CD1c-positive myeloid dendritic cell (primary cell): Measurements from ENCODE around the gene CDKN1C.

Source experiments
- DNase-seq: peaks from one replicate; pipeline ENCODE4 v3.0.0-alpha.2; 2016; ENCODE audit errors: extremely low spot score

The CDKN1C gene

DNA sequence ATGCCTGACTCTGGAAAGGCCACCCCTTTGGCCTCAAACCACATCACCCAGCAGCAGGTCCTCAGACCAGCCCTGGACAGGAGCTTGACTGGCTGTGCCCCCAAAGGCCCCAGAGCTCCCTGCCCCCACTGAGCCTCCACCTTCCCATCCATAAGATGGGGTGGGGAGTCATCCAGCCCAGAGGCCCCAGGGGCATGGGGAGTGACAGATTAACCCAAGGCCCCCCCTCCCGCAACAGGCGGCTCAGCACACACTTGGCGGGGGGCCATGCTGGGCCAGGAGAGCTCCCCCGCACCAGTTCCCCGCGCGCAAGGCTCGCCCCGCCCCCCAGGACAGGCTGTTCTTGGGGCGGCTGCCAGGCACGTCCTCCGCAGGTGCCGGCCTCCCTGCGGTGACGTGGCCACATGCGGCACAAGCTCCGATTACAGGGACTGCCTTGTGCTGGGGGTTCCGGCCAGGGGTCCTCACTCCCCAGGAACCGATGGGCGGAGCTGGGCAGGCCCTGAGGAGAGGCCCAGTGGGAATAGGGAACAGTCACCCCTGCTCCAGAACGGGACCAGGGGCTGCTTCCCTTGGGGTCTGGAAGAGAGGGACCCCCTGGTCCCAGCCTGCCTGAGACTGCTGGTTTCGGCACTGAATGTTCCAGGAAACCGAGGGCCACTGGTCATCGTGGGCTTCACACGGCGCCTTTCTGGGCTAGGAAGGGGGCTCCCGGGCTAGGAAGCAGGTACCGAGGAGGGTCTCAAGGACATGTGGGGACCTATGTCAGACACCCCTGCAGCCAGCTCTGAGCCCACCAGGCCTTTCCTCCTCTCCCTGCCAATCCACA is 5.1 kb upstream of the CDKN1C start:
- no peak for DNase-seq

DNA sequence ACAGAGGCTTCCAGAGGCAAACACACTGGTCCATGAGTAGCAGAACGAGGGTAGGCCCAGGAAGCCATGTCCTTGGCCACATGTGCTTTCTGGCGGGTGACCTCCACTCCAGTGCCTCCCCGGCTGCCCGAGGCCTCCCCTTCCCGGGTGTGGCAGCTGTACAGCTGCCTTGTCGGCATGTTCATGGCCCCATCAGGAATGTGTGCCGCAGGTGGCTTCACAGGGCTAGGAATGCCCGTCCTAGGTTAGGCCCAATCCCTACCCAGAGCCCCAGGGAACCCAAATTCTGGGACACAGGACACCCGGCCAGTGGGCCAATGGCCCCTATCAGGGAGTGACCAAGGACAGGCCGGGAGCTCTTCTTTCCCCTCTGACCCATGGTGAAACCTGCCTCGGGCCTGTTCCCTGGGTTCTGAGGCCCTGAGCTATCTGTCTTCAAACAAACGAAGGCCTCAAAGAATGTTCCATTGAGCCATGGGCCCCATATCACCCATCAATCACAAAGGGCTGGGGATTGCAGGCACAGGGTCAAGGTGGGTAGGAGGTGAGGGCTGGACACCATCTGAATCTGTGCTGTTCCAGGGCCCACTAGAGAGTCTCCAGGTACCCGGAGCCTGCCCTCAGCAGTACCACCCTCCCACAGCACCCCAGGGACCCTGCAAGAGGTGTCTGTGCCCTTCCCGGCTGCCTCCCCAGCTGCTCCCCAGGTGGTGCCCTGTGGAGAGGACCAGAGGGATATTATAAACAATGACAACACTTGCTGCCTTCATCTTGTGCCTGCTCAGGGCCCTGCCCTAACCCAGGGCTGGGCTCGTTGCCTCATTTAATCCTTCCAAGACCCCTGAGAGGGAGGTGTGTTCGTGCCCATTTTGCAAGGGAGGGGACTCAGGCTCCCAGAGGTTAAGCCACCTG is 4.0 kb upstream of the CDKN1C start:
- no peak for DNase-seq

DNA sequence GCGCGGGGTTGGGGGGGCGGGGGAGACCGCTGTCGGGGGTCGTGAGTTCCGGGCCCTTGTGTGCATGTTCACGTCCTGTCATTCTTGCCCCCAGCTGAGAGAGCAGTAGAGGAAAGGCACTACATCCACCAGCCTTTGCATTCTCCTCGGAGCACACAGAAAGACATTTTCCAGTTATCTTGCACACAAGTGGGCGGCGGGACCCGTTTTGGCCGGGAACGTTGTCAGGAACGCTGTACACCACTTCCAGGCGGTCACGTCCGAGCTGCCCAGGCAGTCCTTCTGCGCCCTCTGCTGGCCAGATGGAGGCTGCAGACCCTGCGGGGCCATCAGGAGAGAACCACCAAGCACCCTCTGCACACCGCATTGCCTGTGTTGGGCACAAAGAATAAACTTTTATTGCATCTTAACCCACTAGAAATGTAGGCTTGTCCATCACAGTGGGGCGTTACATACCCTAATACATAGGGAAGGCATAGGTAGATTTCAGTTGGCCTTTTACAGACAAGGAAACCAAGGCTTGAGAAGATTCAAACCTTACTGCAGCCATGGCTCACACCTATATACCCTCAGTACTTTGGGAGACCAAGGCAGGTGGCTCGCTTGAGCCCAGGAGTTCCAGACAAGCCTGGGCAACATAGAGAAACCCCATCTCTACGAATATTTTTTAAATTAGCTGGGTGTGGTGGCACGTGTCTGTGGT is 2.8 kb upstream of the CDKN1C start:
- peak; percentile 89 for DNase-seq

DNA sequence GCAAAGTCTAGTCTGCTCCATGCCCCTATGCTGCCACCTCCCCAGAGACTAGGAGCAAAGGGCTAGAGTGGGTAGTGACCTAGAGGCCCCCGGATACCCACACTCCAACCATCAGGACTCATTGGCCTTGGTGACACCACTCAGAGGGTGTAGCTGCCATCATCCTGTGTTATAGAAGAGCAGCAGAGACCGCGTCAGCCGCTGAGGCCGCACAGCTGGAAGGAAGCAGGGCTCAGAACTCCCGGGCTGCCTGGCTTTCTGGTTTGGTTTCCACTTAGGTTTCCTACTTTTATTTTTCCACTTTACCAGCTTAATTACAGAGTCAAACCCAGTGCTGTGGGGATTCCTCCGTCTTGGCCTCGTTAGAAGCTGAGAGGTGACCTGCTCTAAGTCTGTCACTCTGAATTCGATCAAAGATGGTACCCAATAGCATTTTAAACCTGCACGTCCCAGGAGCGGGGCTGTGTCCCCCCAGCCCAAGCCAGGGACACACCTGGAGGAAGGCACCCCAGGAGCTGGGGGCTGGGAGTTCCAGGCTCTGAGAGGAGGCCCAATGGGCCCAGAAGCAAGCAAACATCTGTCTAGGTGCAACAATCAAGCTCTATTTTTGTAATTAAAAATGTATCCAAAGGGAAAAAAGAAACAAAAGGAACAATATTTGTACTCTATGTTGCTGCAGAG is 2.1 kb upstream of the CDKN1C start:
- DNase-seq, result no peak

DNA sequence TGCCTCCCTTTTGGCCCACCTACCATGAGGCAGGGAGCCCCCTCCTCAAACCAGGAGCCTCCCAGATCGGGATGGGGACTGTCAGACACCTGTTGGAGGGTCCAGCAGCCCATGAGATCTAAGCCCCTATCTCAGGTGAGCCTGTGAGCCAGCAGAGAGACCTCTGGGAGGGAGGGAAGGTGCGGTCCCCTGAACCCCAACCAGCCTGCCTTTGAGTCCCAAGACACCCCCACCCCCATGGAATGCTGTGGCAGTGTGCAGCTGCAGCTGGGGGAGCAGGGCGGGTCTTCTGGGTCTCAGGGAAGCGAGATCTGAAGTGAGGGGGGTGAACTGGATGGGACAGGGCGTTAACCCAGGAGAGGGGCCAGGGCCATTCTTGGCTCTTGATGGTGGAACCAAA is 1.4 kb upstream of the CDKN1C start:
- DNase-seq, result no peak

DNA sequence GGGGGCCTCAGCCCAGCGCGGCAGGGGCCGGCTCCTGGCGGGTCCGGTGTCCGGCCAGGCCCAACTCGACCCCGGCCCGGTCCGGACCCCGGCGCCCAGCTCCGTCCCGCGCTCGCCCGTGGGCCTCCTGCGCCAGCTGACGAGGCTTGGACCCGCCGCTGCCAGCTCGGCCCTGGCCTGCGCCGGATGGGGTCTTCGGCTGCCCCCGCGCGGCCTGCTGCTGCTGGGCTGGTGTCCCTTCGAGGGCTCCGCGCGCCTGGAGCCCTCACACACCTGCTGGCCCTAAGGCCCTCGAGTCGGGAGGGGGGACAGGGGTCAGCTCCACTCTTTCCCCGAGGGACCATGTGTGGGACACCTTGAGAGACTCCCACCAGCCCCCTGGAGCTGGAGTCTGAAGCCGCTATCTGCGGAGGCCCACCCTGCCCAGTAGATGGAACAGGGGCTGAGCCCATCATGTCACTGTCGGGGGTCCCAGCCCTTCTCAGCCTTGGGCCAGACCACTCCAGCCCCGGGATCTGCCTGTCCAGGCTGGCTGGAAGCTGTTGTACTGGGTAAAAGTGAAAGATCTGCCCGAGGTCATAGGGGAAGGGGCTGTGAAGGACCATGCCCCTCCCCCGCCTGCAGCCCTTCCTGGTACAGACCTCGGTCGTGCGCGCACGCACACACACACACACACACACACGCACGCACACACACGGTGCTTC is 768 bp upstream of the CDKN1C start:
- no peak for DNase-seq

DNA sequence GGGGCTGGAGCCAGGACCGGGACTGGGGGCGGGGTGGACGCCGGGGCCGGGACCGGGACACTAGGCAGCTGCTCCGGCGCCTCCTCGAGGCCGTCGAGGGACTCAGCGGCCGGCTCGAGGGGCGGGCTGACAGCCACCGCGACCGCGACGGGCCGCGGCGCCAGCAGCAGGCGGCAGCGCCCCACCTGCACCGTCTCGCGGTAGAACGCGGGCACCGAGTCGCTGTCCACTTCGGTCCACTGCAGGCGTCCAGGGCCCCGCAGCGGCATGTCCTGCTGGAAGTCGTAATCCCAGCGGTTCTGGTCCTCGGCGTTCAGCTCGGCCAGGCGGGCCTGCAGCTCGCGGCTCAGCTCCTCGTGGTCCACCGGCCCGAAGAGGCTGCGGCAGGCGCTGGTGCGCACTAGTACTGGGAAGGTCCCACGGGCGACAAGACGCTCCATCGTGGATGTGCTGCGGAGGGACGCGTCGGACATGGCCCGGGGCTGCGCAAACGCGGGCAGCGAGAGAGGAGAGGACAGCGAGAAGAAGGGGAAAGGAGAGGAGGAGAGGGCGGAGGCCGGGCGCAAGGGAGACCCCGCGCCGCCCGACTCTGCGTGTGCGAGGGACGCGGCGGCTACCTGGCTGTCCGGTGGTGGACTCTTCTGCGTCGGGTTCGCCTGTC is 428 bp downstream of the CDKN1C start:
- peak; percentile 53 for DNase-seq

DNA sequence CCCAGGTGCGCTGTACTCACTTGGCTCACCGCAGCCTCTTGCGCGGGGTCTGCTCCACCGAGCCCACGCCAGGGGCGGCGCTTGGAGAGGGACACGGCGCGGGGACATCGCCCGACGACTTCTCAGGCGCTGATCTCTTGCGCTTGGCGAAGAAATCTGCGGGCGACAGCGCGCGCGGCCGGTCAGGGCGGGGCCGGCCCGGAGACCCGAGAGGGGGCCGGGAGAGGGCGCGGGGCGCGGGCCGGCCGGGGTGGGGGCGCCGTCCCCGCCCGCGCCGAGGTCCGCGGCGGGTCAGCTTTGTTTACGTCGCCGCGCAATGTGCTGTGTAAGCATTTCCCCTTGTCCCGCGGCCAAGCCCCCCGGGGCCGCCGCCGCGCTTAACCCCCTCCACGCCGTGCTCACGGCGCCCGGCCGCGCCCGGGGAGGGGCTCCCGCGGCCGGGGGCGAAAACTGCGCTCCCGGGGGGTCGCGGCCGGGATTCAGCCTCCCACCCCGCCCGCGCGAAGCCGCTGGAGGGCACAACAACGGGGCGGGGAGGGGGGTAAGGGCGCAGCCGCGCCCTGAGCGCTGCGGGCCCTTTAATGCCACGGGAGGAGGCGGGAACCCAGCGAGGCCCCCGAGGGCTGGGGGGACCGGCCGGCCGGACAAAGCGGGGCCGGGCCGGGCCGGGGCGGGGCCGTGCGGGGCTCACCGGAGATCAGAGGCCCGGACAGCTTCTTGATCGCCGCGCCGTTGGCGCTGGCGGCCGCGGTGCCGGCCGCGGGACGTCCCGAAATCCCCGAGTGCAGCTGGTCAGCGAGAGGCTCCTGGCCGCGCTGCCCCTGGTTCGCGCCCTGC is 1.4 kb downstream of the CDKN1C start:
- DNase-seq, result peak; percentile 15

DNA sequence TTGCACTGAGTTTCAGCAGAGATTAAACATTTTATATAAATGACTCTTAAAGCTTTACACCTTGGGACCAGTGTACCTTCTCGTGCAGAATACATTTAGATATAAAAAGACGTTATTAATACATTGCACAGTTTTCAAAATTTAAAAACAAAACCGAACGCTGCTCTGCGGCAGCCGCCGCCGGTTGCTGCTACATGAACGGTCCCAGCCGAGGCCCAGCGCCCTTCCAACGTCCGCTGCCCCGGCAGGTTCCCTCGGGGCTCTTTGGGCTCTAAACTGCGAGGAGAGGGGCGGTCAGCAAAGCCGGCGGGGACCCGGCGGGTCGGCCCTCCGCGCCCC is 2.0 kb downstream of the CDKN1C start:
- no peak for DNase-seq

DNA sequence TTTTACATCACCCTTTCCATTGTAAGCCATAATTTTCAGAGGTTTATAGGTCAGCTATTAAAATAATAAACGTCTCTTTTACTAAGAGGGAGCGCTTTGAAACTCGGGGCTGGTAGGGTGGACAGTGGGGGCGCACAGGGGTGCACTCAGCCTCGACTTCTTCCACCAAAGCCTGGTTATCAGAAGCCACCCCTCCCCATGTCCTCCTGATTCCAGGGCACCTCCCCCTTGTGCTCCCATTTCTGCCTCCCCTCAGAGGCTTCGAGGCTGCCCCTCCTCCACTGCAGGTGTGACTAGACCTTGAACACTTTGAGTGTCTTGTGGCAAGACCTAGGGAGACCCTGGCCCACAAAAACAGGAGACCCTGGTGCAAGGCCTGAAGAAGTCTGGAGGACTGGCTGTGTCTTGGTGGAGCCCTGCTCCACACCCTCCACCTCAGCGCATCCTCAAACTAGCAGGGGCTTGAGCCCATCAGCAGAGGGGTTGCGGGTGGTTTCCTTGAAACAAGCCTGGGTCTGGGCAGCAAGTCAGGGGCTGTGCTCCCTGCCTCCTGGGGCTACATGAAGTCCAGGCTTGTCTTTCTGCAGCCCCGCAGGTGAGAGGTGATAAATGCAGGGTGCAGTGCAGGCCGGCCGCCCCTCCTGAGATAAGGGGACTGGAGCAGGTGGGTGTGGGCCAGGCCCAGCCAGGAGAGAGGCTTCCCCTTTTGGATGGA is 3.0 kb downstream of the CDKN1C start:
- no peak for DNase-seq

DNA sequence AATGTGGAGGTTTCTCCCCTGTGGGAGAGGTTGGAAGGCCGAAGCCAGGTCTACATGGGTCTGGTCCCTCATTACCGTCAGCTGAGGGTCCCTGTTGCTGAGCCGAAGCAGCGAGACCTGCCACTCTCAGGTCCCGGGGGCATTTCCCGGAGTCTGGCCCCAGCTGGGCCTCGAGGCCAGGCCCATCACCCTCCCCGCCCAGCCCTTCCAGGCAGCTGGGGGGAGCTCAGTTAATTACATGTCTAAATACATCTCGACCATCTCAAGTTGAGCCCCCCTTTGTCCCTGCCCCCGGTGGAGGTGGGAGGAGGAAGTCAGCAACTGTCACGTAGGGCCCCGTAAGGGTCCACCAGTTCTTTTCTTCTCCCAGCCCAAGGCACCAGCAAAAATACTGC is 3.6 kb downstream of the CDKN1C start:
- no peak for DNase-seq

DNA sequence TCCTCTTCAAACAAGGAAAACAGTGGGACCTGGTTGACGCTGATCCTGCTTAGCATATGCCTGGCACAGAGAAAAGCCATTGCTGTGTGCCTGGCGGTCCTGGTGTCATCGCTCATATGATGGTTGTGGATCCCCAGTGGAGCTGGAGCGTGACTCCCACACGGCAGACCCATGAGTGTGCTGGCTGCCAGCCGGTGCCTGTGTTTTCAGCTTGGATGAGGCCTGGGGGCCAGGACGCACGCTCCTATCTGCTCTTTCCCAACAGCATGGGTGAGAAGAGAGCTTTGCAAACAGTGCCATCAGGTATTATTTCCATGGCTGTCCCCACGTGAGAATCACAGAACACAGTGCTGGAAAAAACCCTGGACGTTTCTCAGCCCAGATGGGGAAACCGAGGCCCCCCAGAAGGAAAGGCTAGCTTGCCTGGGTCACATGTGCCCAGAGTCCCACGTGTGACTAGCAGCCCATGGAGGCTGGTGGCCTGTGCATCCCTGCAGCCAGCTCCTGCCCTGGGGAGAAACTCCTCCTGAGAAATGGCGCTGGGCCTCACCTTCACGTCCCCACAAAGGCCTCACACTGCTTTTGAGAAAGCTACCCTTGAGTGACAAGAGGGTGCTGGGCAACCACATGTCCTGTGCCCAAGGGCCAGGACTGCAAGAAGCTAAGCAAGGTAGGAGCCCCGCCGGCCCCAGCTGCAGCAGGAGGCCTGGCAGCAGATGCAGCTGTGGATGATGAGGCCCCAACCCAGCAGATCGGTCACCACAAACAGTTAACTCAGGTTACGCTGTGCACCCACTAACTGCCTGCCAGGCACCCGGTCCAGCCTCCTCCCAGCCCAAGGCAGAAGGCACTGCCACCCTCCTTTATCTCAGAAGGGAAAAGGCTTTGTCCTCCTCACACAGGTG is 4.2 kb downstream of the CDKN1C start:
- DNase-seq, result no peak

DNA sequence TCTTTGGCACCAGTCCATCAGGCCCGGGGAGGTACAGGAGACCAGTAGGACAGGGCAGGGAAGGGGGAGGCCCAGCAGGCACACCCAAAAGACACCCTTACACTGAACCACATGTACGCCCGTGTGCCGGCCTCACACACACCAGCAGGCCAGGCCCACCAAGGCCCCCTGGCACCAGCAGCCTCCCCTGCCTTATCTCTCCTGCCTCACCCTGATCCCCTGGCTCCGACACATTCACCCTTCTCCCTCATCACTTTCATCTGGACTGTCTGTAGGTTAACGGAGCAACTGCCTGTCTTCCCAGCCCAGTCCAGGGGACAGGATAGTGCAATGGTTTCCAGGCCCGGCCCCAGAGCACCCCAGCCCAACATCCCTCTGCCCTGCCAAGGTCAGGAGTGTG is 4.9 kb downstream of the CDKN1C start:
- DNase-seq, result no peak

DNA sequence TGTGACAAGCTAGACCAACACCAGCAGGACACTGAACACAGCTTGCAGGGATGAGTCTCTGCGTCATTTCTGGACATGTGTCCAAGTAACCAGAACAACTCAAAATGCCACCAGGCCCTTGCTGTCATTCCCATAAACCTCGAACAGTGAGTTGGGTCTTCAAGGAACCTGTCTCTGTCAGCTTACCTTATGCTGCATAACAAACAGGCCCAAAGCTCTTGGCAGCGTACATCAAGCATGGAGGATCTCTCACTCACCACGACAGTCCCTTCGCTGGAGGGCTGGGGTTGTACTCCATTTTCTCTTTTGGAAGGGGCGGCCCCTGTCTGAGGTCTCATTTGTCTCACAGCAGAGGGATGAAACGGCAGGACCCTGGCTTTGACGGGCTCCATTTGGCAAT is 6.8 kb downstream of the CDKN1C start:
- DNase-seq, result no peak

DNA sequence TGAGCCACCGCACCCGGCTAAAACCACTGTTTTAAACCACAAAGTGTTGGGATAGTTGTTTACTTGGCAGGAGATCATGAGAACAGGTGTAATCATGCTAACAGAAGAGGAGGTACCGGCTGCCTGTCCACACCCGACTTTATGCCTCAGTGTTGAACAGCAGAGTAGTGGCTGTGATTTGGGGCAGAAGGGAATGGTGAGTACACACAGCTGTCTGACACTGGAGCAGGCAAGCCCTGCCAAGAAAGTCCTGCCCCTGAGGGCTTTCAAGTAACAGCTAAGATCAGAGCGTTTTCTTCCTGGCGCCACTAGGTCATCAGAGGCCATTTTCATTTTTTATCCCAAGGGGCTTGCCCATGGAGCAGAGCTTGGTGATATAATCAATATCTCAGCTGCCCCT is 8.1 kb downstream of the CDKN1C start:
- DNase-seq, result no peak

DNA sequence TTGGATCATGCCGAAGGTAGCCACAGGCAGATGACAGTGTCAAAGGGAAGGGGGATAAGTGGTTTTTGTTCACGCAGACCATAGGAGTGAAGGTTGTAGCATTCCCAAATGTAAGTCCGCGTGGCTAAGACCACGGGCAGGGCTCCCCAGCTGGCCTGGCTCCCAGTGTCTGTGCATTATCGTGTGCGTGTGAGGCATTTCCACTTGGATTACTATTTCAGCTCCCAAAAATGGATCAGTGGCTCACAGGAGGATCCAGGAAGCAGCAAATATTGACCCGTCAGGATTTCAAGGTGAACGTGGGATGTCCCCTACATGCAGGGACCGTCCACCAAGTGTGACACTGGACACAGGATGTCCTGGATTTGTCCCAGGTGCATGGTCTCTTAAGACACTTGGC is 10.6 kb downstream of the CDKN1C start:
- DNase-seq, result no peak

DNA sequence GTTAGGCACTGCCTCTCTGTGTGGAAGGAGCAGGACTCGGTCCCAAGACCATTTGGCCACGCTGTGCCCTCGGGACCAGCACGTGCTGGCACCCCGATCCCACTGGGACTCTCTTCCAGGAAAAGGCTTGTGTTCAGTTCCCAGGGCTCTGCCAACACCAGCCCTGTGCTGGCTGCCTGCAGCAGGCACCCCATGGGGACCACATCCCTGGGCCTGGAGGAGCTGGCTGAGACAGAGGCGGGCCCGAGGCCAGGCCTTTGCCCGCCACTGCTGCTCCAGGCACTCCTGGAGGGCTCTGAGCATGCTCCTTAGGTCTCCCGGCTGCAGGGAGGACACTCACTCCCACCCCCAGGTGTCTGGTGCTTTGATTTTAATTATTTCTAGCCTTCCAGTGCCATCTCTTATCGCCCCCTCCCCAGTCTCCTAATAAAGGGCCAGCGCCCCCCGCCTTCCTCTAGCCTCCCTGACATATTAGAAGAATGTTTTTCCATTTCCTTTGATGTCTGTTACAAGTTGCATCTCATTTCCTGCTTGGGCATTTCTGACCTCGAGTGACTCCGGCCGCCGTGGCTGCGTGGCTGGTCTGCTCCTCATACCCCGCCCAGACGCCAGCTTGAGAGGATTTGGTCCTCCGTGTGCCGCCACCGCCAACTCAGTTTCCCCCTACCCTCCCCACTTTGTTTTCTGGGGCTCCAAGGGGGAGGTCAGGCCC is 14.4 kb downstream of the CDKN1C start:
- no peak for DNase-seq
